ENCODE results near the gene ZNF664. TPM values are rescaled to one million over a fixed set of nuclear protein-coding genes. Genes with fewer than 3 reads are reported as not detected.

ZNF664 gene
- total RNA-seq, 1 experiment from 2014 or later, result 87.6 TPM

- TF ChIP-seq CTCF (conservative IDR thresholded peaks at IDR 0.05) (no peak), EZH2 (IDR thresholded peaks at IDR 0.05; ENCODE audit: low read depth) (no peak)
- CTCF ChIA-PET, result no interaction called here
- no peaks in the 10 kb centered on the region for H3K27me3 ChIP-seq (ENCODE audit: insufficient read depth, low read depth)
- peaks cover 6% of the 10 kb centered on the region; the same call in 1 of the 2 replicates for H3F3A ChIP-seq (ENCODE audit: insufficient read depth, low read depth)
- H3K36me3 ChIP-seq (ENCODE audit: low read depth), result 0 out of 2 replicates have a peak, but pooled peaks cover 7% of the 10 kb centered on the region
- no peaks in the 10 kb centered on the region; the same call in none of the 2 replicates for H4K20me1 ChIP-seq (ENCODE audit: insufficient read depth)
- no peak overlapping the region for H3K4me2 ChIP-seq
- H2AFZ ChIP-seq, result no peak overlapping the region
- no peaks in the 10 kb centered on the region for H3K9me2 ChIP-seq (ENCODE audit: insufficient read depth)
- no TSS peak for BruUV-seq (replicated peaks)
- intact Hi-C loops (cut with micrococcal nuclease; ENCODE audit: unreplicated experiment), result loop anchor here (10.0 kb wide), 1 partner anchor 538 kb away; no protein-coding TSS in a partner anchor
- POLR2A ChIA-PET (ENCODE audit: unreplicated experiment), result interaction anchor here (0.6 kb wide), 2 partner anchors 14 to 843 kb away, joined by 3 to 7 read pairs; no protein-coding TSS in a partner anchor
- H3K27ac ChIP-seq, result no peak overlapping the region
- no peak overlapping the region for H3K4me3 ChIP-seq
- H3K9me3 ChIP-seq (ENCODE audit: insufficient read depth, low read depth), result no peaks in the 10 kb centered on the region
- peaks cover 12% of the 10 kb centered on the region for H3K4me1 ChIP-seq (replicated peaks; ENCODE audit: insufficient read depth)
- peaks cover 32% of the 10 kb centered on the region for H3K79me2 ChIP-seq (ENCODE audit: low read depth)
- DNase-seq, result no peak
Observed at GRCh38 chr12:123976227-123976826, 3.3 kb downstream of the ZNF664 start.

DNA sequence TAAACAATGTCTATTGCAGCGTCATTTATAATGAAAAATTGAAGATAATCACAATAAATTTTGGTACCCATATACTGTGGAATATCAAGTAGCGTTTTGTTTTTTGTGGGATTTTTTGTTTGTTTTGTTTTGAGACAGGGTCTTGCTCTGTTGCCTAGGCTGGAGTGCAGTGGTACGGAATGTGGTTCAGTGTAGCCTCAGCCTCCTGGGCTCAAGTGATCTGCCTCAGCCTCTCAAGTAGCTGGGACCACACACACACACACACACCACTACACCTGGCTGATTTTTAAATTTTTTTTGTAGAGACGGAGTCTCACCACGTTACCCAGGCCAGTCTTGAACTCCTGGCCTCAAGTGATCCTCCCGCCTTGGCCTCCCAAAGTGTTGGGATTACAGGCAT, 6.6 kb downstream of the ZNF664 start:
- TF ChIP-seq EZH2 (IDR thresholded peaks at IDR 0.05; ENCODE audit: low read depth), result no peak
- TF ChIP-seq CTCF (conservative IDR thresholded peaks at IDR 0.05), result no peak
- H4K20me1 ChIP-seq (ENCODE audit: insufficient read depth), result peaks cover 20% of the 10 kb centered on the region
- H3K4me3 ChIP-seq, result no peak overlapping the region
- H3K27ac ChIP-seq, result no peak overlapping the region
- H3K27me3 ChIP-seq (ENCODE audit: insufficient read depth, low read depth), result no peaks in the 10 kb centered on the region
- no peaks in the 10 kb centered on the region for H3F3A ChIP-seq (ENCODE audit: insufficient read depth, low read depth)
- BruUV-seq (replicated peaks), result no TSS peak
- no peak for DNase-seq
- no peaks in the 10 kb centered on the region for H3K9me3 ChIP-seq (ENCODE audit: insufficient read depth, low read depth)
- 0 out of 2 replicates have a peak, but pooled peaks cover 7% of the 10 kb centered on the region for H3K36me3 ChIP-seq (ENCODE audit: low read depth)
- POLR2A ChIA-PET (ENCODE audit: unreplicated experiment), result no interaction called here
- no peaks in the 10 kb centered on the region for H3K9me2 ChIP-seq (ENCODE audit: insufficient read depth)
- H2AFZ ChIP-seq, result no peak overlapping the region
- H3K4me2 ChIP-seq, result no peak overlapping the region
- H3K79me2 ChIP-seq (ENCODE audit: low read depth), result peaks cover 28% of the 10 kb centered on the region
- intact Hi-C loops (cut with micrococcal nuclease; ENCODE audit: unreplicated experiment), result loop anchor here (10.0 kb wide), 1 partner anchor 535 kb away; no protein-coding TSS in a partner anchor
- H3K4me1 ChIP-seq (replicated peaks; ENCODE audit: insufficient read depth), result peaks cover 8% of the 10 kb centered on the region
- CTCF ChIA-PET, result interaction anchor here (0.6 kb wide), 1 partner anchor 173 kb away, joined by 11 read pairs; no protein-coding TSS in a partner anchor

DNA sequence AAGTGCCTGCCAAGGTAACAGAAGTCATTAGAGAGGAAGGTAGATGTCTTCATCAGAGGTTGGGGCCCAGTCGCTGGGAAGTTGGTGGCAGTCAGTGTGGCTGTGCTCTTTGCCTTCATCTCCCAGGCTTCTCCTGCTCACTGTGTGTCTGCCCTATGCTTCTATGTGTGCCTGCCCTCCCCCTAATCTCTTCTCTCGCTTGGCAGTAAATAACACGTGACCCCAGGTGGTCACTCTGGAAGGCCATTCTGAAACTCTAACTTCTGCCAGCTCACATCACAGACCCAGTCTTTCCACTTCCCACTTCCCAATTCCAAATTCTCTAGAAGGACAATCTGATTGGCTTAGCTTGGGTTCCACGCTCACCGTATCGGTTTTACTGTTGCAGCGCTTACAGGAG, 9.3 kb downstream of the ZNF664 start:
- Histone ChIP-seq H3K4me2 (no peak overlapping the region), H4K20me1 (ENCODE audit: insufficient read depth) (peaks cover 34% of the 10 kb centered on the region), H3K27ac (no peak overlapping the region), H3K4me1 (replicated peaks; ENCODE audit: insufficient read depth) (no peaks in the 10 kb centered on the region), H3K27me3 (ENCODE audit: insufficient read depth, low read depth) (no peaks in the 10 kb centered on the region), H3F3A (ENCODE audit: insufficient read depth, low read depth) (no peaks in the 10 kb centered on the region), H3K79me2 (ENCODE audit: low read depth) (peaks cover 11% of the 10 kb centered on the region; the same call in 1 of the 2 replicates), H3K4me3 (no peak overlapping the region), H3K36me3 (ENCODE audit: low read depth) (0 out of 2 replicates have a peak, but pooled peaks cover 3% of the 10 kb centered on the region), H2AFZ (no peak overlapping the region), H3K9me3 (ENCODE audit: insufficient read depth, low read depth) (no peaks in the 10 kb centered on the region), H3K9me2 (ENCODE audit: insufficient read depth) (no peaks in the 10 kb centered on the region)
- TF ChIP-seq EZH2 (IDR thresholded peaks at IDR 0.05; ENCODE audit: low read depth) (no peak), CTCF (conservative IDR thresholded peaks at IDR 0.05) (no peak)
- no peak for DNase-seq
- CTCF ChIA-PET, result no interaction called here
- POLR2A ChIA-PET (ENCODE audit: unreplicated experiment), result no interaction called here
- intact Hi-C loops (cut with micrococcal nuclease; ENCODE audit: unreplicated experiment), result no loop called here
- no TSS peak for BruUV-seq (replicated peaks)
